Measurements from ENCODE around the gene FBXO36.

The FBXO36 gene

GRCh38 chr2:229997565-229997964 lies 75.3 kb downstream of the FBXO36 start:
- DNase-seq (ENCODE audit: low read depth), result no peak
- H3K4me3 ChIP-seq (ENCODE audit: low read length), result no peak overlapping the region
- TF ChIP-seq CTCF (conservative IDR thresholded peaks at IDR 0.05; ENCODE audit: low read depth, low read length), result no peak

- no peak overlapping the region for H3K4me3 ChIP-seq (ENCODE audit: low read length)
- no peak for DNase-seq (ENCODE audit: low read depth)
- TF ChIP-seq CTCF (conservative IDR thresholded peaks at IDR 0.05; ENCODE audit: low read depth, low read length), result no peak
Observed at GRCh38 chr2:230000118-230000841, 78.0 kb downstream of the FBXO36 start.

- peak; percentile 14 for DNase-seq (ENCODE audit: low read depth)
- no peak overlapping the region for H3K4me3 ChIP-seq (ENCODE audit: low read length)
Observed at GRCh38 chr2:230007931-230008707, 85.8 kb downstream of the FBXO36 start.

GRCh38 chr2:230008708-230009066 lies 86.4 kb downstream of the FBXO36 start:
- TF ChIP-seq CTCF (conservative IDR thresholded peaks at IDR 0.05; ENCODE audit: low read depth, low read length), result no peak
- DNase-seq (ENCODE audit: low read depth), result no peak
- H3K4me3 ChIP-seq (ENCODE audit: low read length), result no peak overlapping the region

More at GRCh38 chr2:230007931-230008707, 85.8 kb downstream of the FBXO36 start:
- TF ChIP-seq CTCF (conservative IDR thresholded peaks at IDR 0.05; ENCODE audit: low read depth, low read length), result peak; percentile 81

- TF ChIP-seq CTCF (conservative IDR thresholded peaks at IDR 0.05; ENCODE audit: low read depth, low read length), result no peak
- no peak overlapping the region for H3K4me3 ChIP-seq (ENCODE audit: low read length)
- DNase-seq (ENCODE audit: low read depth), result no peak
Observed at GRCh38 chr2:230010501-230010900, 88.2 kb downstream of the FBXO36 start.

GRCh38 chr2:230011617-230012016 lies 89.3 kb downstream of the FBXO36 start:
- no peak for TF ChIP-seq CTCF (conservative IDR thresholded peaks at IDR 0.05; ENCODE audit: low read depth, low read length)
- no peak for DNase-seq (ENCODE audit: low read depth)
- H3K4me3 ChIP-seq (ENCODE audit: low read length), result no peak overlapping the region

Measured in retinal pigment epithelial cell (primary cell).